CD4-positive, alpha-beta T cell treated with Interferon alpha-2 for 1 hour (primary cell): ENCODE results near the gene FAM169A.
A peak's percentile ranks its signal among the peaks of the same experiment; 100 is the strongest.
"Not testable (repeated sequence)": the region's sequence is repeated elsewhere in the genome, so short reads cannot be mapped to it uniquely, and the experiment has no call there.

Source experiments
- DNase-seq, 2 donors: peaks; one replicate each; pipeline ENCODE4 v3.0.0-alpha.2; 2020 to 2022

Gene FAM169A

GRCh38 chr5:74869414-74869813 lies 3.2 kb upstream of the FAM169A start:
- DNase-seq, result not testable (repeated sequence)

DNA sequence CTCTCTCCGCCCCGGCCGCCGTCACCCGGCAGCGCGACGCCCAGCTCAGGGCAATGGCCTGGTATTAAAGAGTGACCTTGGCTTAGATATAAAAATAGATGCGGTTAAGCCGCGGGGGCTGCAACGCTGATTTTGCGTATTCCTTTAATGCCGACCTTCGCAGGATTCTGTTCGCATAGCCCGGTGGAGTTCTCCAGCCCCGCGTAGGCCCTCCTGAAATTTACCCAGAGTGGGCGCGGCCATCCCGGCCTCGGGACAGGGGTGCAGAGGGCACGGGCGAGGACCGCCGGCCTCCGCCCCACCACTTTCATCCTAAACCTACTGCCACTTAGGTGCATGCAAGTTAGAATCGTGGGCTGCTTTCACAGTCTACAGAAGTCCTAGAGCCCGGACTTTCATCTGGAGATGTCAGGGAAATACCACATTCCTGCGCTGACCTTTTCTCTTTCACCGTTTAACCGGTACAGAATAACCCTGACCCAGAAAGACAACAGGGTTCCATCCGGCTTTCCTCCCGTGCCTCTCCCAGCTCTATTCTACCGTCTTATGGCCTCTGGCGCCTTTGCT lies 492 bp upstream of the FAM169A start:
- DNase-seq, result no peak

GRCh38 chr5:74865256-74865803 lies 857 bp downstream of the FAM169A start:
- DNase-seq, result no peak

DNA sequence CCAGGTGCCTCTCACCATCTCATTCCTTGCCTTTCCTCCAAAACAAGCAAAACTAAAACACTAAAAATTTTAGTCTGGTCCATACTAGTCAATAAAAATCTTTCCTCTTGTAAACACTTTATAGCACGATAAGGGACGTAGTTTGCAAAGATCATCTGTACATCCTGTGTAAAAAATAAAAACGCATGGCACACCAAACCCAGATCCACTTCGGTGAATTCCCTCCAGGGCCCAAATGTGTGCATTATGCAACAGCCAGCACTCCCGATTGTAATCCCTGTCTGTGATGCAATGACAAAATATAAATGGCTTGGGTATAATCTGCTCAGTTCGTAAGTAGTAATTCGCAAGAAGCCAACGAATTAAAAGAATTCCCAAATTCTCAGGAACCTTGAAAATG lies 1.4 kb downstream of the FAM169A start:
- DNase-seq, result no peak

GRCh38 chr5:74863726-74864125 lies 2.5 kb downstream of the FAM169A start:
- DNase-seq, result no peak

DNA sequence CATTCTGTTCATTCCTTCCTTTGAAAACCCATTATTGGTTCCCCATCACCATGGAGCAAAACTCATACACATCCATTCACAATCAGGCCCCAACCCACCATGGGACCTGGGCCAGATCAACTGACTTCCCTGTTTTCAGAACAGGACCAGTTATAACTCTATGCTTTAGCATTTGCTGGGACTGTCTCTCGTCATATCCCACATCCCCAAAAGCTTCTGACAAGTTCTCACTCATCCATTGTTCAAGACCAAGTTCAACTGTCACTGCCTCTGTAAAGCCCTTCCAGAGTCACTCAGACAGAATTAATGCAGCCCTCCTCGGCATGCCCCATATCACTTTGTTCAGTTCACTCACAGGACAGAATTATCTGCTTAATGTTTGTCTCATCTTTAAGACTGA lies 4.0 kb downstream of the FAM169A start:
- DNase-seq, result no peak

DNA sequence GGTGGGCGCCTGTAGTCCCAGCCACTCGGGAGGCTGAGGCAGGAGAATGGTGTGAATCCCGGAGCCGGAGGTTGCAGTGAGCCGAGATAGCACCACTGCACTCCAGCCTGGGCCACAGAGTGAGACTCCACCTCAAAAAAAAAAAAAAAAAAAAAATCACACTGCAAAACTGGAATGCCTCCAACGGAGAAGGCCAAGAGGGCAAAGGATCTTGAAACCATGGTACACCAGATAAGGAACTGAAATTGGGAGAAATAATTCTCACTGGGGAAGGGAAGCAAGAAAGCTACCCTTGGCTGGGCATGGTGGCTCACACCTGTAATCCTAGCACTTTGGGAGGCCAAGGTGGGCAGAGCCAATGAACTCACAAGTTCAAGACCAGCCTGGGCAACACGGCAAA lies 9.2 kb downstream of the FAM169A start:
- not testable (repeated sequence) for DNase-seq

GRCh38 chr5:74853256-74853655 lies 12.9 kb downstream of the FAM169A start:
- DNase-seq, result no peak

DNA sequence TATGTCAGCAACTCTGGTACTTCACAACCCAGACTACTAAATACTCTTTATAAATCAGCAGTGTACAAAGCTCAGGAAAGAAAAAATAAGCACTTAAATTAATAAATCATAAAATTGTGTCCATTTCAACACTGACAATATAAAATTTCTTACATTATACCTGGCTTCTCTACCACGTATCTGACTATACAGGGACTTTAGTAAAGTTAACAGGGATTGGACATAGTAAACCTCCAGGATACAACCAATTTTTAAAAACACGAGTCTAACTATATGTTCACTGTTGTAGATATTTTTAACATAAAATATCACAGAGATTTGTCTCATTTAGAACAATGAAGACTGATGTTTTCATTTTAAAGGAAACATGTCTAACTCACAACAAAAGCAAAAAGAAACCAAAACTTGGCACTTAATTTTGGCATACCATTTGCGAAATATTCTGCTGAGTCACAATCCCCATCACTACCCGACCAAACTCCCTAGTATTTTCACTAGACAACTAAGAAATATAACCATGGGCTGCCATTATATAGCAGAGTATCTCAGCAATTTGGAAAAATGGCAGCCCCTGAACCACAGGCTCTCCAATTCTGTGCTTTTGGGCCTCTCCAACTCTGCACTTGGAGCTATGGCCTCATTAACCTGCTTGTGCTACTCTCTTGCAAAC lies 14.4 kb downstream of the FAM169A start:
- peak in 1 of 2 donors; percentile 8 for DNase-seq

GRCh38 chr5:74850789-74851425 lies 15.3 kb downstream of the FAM169A start:
- no peak for DNase-seq

GRCh38 chr5:74850030-74850429 lies 16.2 kb downstream of the FAM169A start:
- no peak for DNase-seq

DNA sequence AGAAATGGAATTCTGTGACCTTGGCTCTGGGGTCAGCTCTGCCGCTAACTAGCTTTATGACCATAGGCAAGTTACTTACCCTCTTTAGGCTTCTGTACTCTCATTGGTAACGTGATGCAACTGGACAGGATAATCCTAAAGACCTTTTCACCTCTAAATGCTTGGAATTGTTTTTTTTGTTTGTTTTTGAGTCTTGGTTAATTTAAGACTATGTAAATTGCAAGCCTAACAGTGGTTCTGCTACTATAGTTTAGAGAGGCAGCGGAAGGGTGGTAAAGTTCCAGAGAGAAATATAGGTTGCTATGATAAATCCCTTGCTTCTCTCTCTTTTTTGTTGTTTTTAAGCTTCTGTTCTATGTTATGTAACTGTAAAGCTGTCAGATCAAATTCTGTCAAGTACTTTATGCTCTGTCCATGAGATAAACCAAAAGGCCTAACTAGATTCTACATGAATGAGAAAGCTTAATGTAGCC lies 17.6 kb downstream of the FAM169A start:
- DNase-seq, result no peak

DNA sequence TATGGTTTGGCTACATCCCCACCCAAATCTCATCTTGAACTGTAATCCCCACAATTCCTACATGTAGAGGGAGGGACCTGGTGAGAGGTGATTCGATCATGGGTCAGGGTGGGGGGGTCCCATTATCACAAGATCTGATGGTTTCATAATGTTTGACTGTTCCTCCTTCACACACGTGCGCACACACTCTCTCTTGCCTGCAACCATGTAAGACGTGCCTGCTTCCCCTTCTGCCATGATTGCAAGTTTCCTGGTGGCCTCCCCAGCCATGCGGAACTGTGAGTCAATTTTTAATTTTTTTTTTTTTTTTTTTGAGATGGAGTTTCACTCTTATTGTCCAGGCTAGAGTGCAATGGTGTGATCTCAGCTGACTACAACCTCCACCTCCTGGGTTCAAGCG lies 27.0 kb downstream of the FAM169A start:
- peak in 1 of 2 donors; percentile 11 for DNase-seq

DNA sequence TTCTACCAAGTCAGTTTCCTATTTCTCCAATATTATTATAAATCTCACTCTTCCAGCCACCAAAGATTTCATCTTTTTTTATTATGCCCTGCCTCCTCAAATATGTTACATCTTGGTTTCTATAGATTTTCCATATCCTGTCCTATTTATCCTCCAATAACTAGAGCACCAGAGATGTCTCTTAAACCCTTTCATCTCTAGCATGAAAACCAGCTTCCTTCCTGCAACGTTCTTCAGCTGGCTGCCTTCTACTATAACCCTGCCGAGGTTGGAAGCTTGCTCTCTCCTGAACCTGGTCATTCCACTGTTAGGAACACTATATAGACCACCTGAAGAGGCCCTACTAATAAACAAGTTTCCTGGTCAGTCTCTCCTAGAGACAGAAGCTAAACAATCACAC lies 27.9 kb downstream of the FAM169A start:
- no peak for DNase-seq

- DNase-seq, result no peak
Observed at GRCh38 chr5:74837115-74837514, 29.1 kb downstream of the FAM169A start.

DNA sequence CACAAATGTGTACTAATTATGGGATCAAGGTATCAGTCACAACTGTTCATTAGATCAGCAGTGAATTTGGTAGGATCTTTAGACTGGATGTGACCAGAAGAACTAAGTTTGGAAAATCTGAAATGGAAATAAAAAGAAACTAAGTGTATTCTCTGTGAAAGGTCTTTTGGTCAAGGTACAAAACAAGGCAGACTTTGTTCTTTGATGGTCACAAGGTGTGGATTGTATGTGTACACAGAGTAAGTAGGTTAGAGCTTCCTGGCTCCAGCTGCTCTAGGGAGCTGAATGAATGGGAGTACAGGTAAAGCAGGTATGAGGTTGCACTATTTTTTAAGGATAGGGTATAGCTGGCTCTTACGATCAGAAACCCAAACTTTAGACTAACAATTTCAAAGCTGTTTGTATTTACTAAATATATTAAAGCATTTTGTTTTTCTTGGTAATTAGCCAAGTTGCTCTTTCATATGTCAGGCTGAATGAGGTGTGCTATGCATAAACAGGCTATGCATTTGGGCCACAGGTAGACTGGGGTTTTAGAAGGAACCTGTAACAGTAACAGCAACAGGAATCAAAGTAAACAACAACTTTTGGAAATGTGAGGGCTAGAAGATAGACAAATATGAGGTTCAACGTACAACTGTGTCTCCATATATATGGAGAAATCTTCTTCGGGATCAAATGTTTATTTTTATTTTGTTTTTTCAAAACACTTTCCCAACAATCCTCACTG lies 32.5 kb downstream of the FAM169A start:
- no peak for DNase-seq

- DNase-seq, result no peak
Observed at GRCh38 chr5:74829413-74829812, 36.8 kb downstream of the FAM169A start.

DNA sequence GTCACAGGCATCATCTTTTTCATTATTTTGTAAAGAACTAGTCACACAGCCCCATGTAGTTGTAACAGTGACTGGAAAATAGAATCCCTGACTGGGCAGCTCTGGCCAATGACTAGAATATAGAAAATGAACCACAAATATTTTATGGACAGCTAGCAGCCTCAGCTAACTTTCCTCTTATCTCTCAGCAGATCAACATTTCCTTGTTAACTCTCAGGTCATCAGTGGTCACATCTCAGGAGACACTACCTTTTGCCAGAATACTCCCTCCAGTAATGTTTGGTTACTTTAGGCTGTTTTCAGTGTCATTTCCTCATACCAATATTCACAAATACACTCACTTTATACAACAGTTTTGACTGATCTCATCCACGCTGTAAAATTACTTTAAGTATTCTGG lies 43.9 kb downstream of the FAM169A start:
- DNase-seq, result no peak

GRCh38 chr5:74816875-74817274 lies 49.3 kb downstream of the FAM169A start:
- DNase-seq, result no peak

DNA sequence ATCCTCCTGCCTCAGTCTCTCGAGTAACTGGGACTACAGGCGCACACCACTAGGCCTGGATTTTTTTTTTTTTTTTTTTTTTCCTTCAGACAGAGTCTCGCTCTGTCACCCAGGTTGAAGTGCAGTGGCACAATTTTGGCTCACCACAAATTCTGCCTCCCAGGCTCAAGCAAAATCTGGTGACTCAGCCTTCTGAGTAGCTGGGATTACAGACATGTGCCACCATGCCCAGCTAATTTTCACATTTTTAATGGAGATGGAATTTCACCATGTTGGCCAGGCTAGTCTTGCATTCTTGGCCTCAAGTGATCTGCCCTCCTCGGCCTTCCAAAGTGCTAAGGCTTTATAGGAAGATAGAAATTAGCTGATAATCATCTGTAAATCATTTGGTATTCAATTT lies 55.3 kb downstream of the FAM169A start:
- no peak for DNase-seq

DNA sequence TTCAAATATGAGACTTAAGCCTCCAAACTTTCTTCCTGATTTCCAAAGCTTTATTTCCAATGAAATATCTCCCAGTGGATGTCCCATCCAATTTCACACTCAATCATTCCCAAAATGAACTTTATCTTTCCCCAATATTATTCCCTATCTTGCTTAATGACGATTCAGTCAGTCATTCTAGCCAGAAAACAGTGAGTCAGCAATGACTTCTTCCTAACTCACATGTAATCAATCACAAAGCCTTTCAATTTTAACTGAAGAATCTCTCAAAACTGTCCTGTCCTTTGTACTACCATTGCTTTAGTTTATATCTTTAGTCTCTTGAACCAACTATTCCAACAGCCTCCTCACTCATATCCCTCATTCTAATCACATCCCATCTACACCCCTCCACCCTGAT lies 64.2 kb downstream of the FAM169A start:
- DNase-seq, result no peak

DNA sequence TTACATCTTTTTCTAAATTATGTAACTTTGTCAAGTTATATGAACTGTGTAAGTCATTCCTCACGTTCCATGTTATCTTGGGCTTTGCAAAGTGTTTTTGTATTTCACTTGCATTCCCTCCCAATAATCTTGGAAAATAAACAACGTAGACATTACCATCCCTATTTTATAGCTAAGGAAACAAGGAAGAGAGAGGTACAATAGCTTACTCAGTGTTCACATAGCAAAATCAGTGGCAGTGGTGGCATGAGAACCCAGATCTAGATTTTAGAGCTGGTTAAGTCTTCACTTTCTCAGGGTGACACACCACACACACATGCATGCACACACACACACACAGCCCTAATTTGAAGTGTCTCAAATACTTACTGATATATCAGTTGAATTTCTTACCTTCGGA lies 65.0 kb downstream of the FAM169A start:
- no peak for DNase-seq
